H1 (cell line): ENCODE measurements around the gene SLC16A5. TPM values are rescaled to one million over a fixed set of nuclear protein-coding genes. Genes with fewer than 3 reads are reported as not detected.

Experiments
- CTCF ChIA-PET: fragments of 300-600 bp; sonication (Branson Sonifier 250); formaldehyde crosslinking; loops from one replicate; lab custom pipeline; 2021; ENCODE audit not compliant: partially characterized antibody; lab: Charles Lee
- POLR2A ChIA-PET: fragments of 300-600 bp; sonication (Branson Sonifier 250); formaldehyde crosslinking; loops from one replicate; lab custom pipeline; 2021; ENCODE audit warnings: inconsistent platforms; ENCODE audit not compliant: partially characterized antibody; lab: Charles Lee
- DNase-seq, 2 experiments: peaks; one replicate each; pipeline versions ENCODE4 v3.0.0 to v3.0.0-alpha.2; 2010 to 2022; ENCODE audit warnings: low spot score in 2 of 2, low read depth in 1 of 2, mixed read lengths in 1 of 2
- FAIRE-seq: peaks from 2 replicates; lab custom pipeline; 2011; peaks lifted over from hg19 to GRCh38; lab: Jason Lieb, UNC
- H2AFZ ChIP-seq: 2 replicates; pipeline ENCODE4 v1.8.1; 2012; ENCODE audit warnings: low read length, inconsistent platforms
- H2AK5ac ChIP-seq: 2 replicates; pipeline ENCODE4 v1.6.1; 2013; ENCODE audit warnings: low read depth, low read length
- H2BK120ac ChIP-seq: replicated peaks from 2 replicates; pipeline ENCODE3; 2013; ENCODE audit warnings: low read depth, low read length, inconsistent platforms
- H2BK12ac ChIP-seq: 2 replicates; pipeline ENCODE4 v1.6.1; 2013; ENCODE audit warnings: low read depth, low read length
- H2BK15ac ChIP-seq: 2 replicates; pipeline ENCODE4 v1.6.1; 2013; ENCODE audit warnings: low read length
- H2BK20ac ChIP-seq: 2 replicates; pipeline ENCODE4 v1.6.1; 2013; ENCODE audit warnings: low read length
- H2BK5ac ChIP-seq: 2 replicates; pipeline ENCODE4 v1.6.1; 2013; ENCODE audit warnings: low read depth, low read length
- H3K14ac ChIP-seq: 2 replicates; pipeline ENCODE4 v1.6.1; 2013; ENCODE audit warnings: inconsistent platforms; ENCODE audit not compliant: insufficient read length
- H3K18ac ChIP-seq: 2 replicates; pipeline ENCODE4 v1.6.1; 2013; ENCODE audit warnings: low read length; ENCODE audit errors: extremely low read depth
- H3K23ac ChIP-seq: 2 replicates; pipeline ENCODE4 v1.6.1; 2013; ENCODE audit warnings: inconsistent platforms; ENCODE audit not compliant: insufficient read length
- H3K23me2 ChIP-seq: 2 replicates; pipeline ENCODE4 v1.6.1; 2013; ENCODE audit warnings: low read depth, low read length
- H3K27ac ChIP-seq: 2 replicates; pipeline ENCODE4 v1.6.1; 2011; ENCODE audit warnings: low read depth, low read length, inconsistent platforms
- H3K27me3 ChIP-seq, 4 experiments: replicated peaks in 1 of 4; 1 replicate in 1 of 4; 2 replicates in 3 of 4; pipeline versions ENCODE4 v1.6.1 to v1.8.1; 2011 to 2013; ENCODE audit warnings: low read length in 3 of 4, mild to moderate bottlenecking in 3 of 4, inconsistent platforms in 2 of 4, mixed read lengths in 2 of 4, moderate library complexity in 1 of 4; ENCODE audit not compliant: control insufficient read depth in 3 of 4, insufficient read depth in 3 of 4; ENCODE audit errors: extremely low read depth in 1 of 4
- H3K36me3 ChIP-seq, 4 experiments: 2 replicates each; pipeline versions ENCODE4 v1.6.1 to v1.8.1; 2011 to 2013; ENCODE audit warnings: mild to moderate bottlenecking in 4 of 4, low read length in 3 of 4, moderate library complexity in 2 of 4, control low read depth in 1 of 4, inconsistent platforms in 1 of 4; ENCODE audit not compliant: insufficient read depth in 4 of 4, control insufficient read depth in 2 of 4
- H3K4ac ChIP-seq: replicated peaks from 2 replicates; pipeline ENCODE3; 2013; ENCODE audit warnings: low read length, low read depth, mixed read lengths, inconsistent platforms; ENCODE audit not compliant: insufficient read length
- H3K4me1 ChIP-seq, 4 experiments: replicated peaks in 1 of 4; 1 replicate in 1 of 4; 2 replicates in 3 of 4; pipeline versions ENCODE4 v1.6.1 to v1.8.1; 2011 to 2013; ENCODE audit warnings: low read length in 3 of 4, inconsistent platforms in 2 of 4, mixed read lengths in 1 of 4; ENCODE audit not compliant: insufficient read depth in 4 of 4, control insufficient read depth in 3 of 4
- H3K4me2 ChIP-seq, 2 experiments: 2 replicates each; pipeline versions ENCODE4 v1.6.1 to v1.8.1; 2011 to 2013; ENCODE audit warnings: low read depth in 2 of 2, low read length in 2 of 2, control low read depth in 1 of 2, inconsistent platforms in 1 of 2, mild to moderate bottlenecking in 1 of 2; ENCODE audit not compliant: insufficient read depth in 1 of 2
- H3K4me3 ChIP-seq, 4 experiments: fragments of 200-600, 300-600 bp in 1 of 4; sonication (generic), shearing (Covaris generic), sonication (Bioruptor Twin) in 1 of 4; 2 replicates each; pipeline versions ENCODE4 v1.5.1 to v1.8.1; 2011 to 2016; ENCODE audit warnings: low read length in 4 of 4, low read depth in 3 of 4, control low read depth in 2 of 4, inconsistent platforms in 2 of 4, mild to moderate bottlenecking in 2 of 4, mixed read lengths in 1 of 4, moderate library complexity in 1 of 4; ENCODE audit not compliant: insufficient read depth in 2 of 4; ENCODE audit errors: extremely low read depth in 1 of 4
- H3K56ac ChIP-seq: replicated peaks from 2 replicates; pipeline ENCODE3; 2013; ENCODE audit warnings: low read depth, mild to moderate bottlenecking, mixed read lengths, low read length, inconsistent platforms; ENCODE audit not compliant: insufficient read length
- H3K79me1 ChIP-seq: 2 replicates; pipeline ENCODE4 v1.6.1; 2013; ENCODE audit warnings: low read depth, low read length, control low read depth
- H3K79me2 ChIP-seq, 2 experiments: 2 replicates each; pipeline versions ENCODE4 v1.6.1 to v1.8.1; 2012 to 2013; ENCODE audit warnings: low read length in 2 of 2, mild to moderate bottlenecking in 2 of 2, inconsistent platforms in 1 of 2; ENCODE audit not compliant: insufficient read depth in 2 of 2, control insufficient read depth in 1 of 2
- H3K9ac ChIP-seq, 4 experiments: replicated peaks in 1 of 4; 1 replicate in 1 of 4; 2 replicates in 3 of 4; pipeline versions ENCODE4 v1.6.1 to v1.8.1; 2011 to 2013; ENCODE audit warnings: low read depth in 3 of 4, low read length in 3 of 4, control low read depth in 2 of 4, mild to moderate bottlenecking in 2 of 4, moderate library complexity in 2 of 4, inconsistent platforms in 1 of 4; ENCODE audit errors: extremely low read depth in 1 of 4
- H3K9me3 ChIP-seq, 2 experiments: 2 replicates each; pipeline versions ENCODE4 v1.6.1 to v1.8.1; 2012 to 2013; ENCODE audit warnings: mild to moderate bottlenecking in 2 of 2, moderate library complexity in 2 of 2, control low read depth in 1 of 2, inconsistent platforms in 1 of 2, low read depth in 1 of 2, low read length in 1 of 2, mixed read lengths in 1 of 2; ENCODE audit not compliant: insufficient read depth in 2 of 2
- H4K20me1 ChIP-seq, 2 experiments: replicated peaks in 1 of 2; 2 replicates each; pipeline versions ENCODE3 to v1.8.1; 2011 to 2013; ENCODE audit warnings: inconsistent platforms in 2 of 2, low read length in 2 of 2, mild to moderate bottlenecking in 1 of 2; ENCODE audit not compliant: insufficient read depth in 2 of 2, control insufficient read depth in 1 of 2
- H4K5ac ChIP-seq: 2 replicates; pipeline ENCODE4 v1.6.1; 2013; ENCODE audit warnings: low read length, low read depth, mixed read lengths, inconsistent platforms; ENCODE audit not compliant: insufficient read length
- H4K8ac ChIP-seq: 2 replicates; pipeline ENCODE4 v1.8.0; 2013; ENCODE audit warnings: mild to moderate bottlenecking, moderate library complexity, low read length, inconsistent platforms; ENCODE audit not compliant: insufficient read depth; ENCODE audit errors: extremely low read depth
- H4K91ac ChIP-seq: replicated peaks from 2 replicates; pipeline ENCODE3; 2013; ENCODE audit warnings: low read length, mixed read lengths, inconsistent platforms; ENCODE audit not compliant: insufficient read length
- KDM4A ChIP-seq: IDR thresholded peaks from one replicate; pipeline ENCODE4 v1.7.1; 2012; ENCODE audit warnings: low read depth, mild to moderate bottlenecking, moderate library complexity, low read length, inconsistent platforms; ENCODE audit not compliant: severe bottlenecking
- PHF8 ChIP-seq: fragments of 200-600 bp; sonication (generic); conservative IDR thresholded peaks from 2 replicates; pipeline ENCODE4 v1.7.1; 2012; ENCODE audit warnings: low read depth, mild to moderate bottlenecking, inconsistent platforms, low read length, moderate library complexity
- RNF2 ChIP-seq: fragments of 200-900, 300-1000 bp; sonication (generic); IDR thresholded peaks from 2 replicates; pipeline ENCODE4 v1.7.1; 2016; ENCODE audit warnings: borderline replicate concordance, low read depth, mild to moderate bottlenecking, antibody characterized with exemption, low read length; ENCODE audit not compliant: poor library complexity, severe bottlenecking; ENCODE audit errors: missing control alignments
- WGBS, 2 experiments: shearing (Covaris generic) in 1 of 2; methylation state at CpG; one replicate each; pipeline versions ENCODE4 v1.1.6 to v1.1.7; 2013 to 2015; ENCODE audit warnings: low lambda C conversion rate in 2 of 2, mixed read lengths in 2 of 2, inconsistent platforms in 1 of 2, low coverage in 1 of 2, missing lambda C conversion rate in 1 of 2; ENCODE audit not compliant: insufficient replicate concordance in 2 of 2, insufficient coverage in 1 of 2, insufficient read length in 1 of 2; ENCODE audit errors: extremely low coverage in 1 of 2, missing lambda C conversion rate in 1 of 2; 5-methylcytosine and 5-hydroxymethylcytosine counted together
- polyA plus RNA-seq, 7 experiments: library from polyadenylated mRNA; depleted of rRNA in 3 of 7; stranded (reverse) in 5 of 7; unstranded in 2 of 7; fragments of >200 nt in 5 of 7; fragments of 200-250 nt in 2 of 7; gene quantifications; 1 replicate in 5 of 7; 2 replicates in 1 of 7; 4 replicates in 1 of 7; pipeline versions ENCODE4 v1.2.1 to v1.2.3, GENCODE V29; 2011 to 2013; ENCODE audit warnings: missing spikeins in 2 of 7, mixed read lengths in 2 of 7
- total RNA-seq: library from RNA; stranded (reverse); fragmentation: NEBNext Ultra II Directional; extraction: Animal tissue kit (Norgen Biotek cat#: 25700); gene quantifications from 2 replicates; pipeline ENCODE4 v1.2.1, GENCODE V29; 2021

Gene SLC16A5
- total and polyA plus RNA-seq, 2 of the 8 experiments (the other 6 are each of a cell fraction or from before 2014, with no cell fraction given), result 17.1 to 34.7 TPM

DNA sequence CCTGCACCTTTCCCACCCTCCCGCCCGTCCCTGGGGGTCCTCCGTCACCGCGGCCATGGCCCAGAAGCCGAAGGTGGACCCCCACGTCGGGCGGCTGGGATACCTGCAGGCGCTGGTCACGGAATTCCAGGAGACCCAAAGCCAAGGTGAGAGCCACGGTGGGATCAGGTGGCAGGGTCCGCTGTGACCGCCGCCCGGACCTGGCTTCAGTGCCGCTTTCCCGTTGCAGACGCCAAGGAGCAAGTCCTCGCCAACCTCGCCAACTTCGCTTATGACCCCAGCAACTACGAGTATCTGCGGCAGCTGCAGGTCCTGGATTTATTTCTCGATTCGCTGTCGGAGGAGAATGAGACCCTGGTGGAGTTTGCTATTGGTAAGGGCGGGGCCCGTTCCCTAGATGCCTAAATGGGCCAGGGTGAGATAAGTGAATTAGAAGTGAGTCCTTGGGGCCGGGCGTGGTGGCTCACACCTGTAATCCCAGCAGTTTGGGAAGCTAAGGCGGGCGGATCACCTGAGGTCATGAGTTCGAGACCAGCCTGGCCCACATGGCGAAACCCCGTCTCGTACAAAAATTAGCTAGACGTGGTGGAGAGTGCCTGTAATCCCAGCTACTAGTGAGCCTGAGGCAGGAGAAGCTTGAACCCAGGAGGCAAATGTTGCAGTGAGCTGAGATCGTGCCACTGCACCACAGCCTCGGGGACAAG is 22.6 kb downstream of the SLC16A5 start:
- Histone ChIP-seq H3K23me2 (peaks cover 12% of the 10 kb centered on the region; the same call in 1 of the 2 replicates), H3K79me1 (peaks cover 5% of the 10 kb centered on the region; the same call in 1 of the 2 replicates), H2BK5ac (no peak overlapping the region), H2BK12ac (no peak overlapping the region), H3K4me2 (peak overlapping the region; percentile 82 to 98), H3K9me3 (no peaks in the 10 kb centered on the region), H3K4me3 (peak overlapping the region; percentile 49 to 78 (median 75)), H3K4ac (no peak overlapping the region), H2BK15ac (no peak overlapping the region), H3K18ac (no peak overlapping the region), H2BK120ac (no peak overlapping the region), H2AFZ (peak overlapping the region; percentile 43; the same call in 1 of the 2 replicates), H4K5ac (peak overlapping the region; percentile 81)
- CTCF ChIA-PET, result interaction anchor here (0.6 to 9.6 kb wide), 13 partner anchors 9 to 330 kb away, joined by 3 to 239 read pairs (median 4); partner anchors contain the start of gene NT5C
- 33% methylated on average over 24 of the region's 40 CpGs; no CpG with 5 or more reads in 1 of the 2 experiments for WGBS, 2 experiments
- no peak for TF ChIP-seq RNF2
- TF ChIP-seq PHF8, result 0 out of 2 replicates have a peak, but pooled peaks have one; percentile 5
- TF ChIP-seq KDM4A, result peak; percentile 15
- TF ChIP-seq, all 59 proteins: peak for 2
- H4K8ac ChIP-seq, result peak overlapping the region; percentile 32; the same call in 1 of the 2 replicates
- H2BK20ac ChIP-seq, result no peak overlapping the region
- POLR2A ChIA-PET, result interaction anchor here (0.6 to 2.0 kb wide), 16 partner anchors 9 to 130 kb away, joined by 3 to 8 read pairs (median 4); partner anchors contain the start of genes JPT1 and SLC16A5
- FAIRE-seq (no peak), DNase-seq (peak in 1 of 2 experiments; percentile 77)
- no peak overlapping the region for H3K23ac ChIP-seq
- peaks cover 0 to 2% (median under 1%) of the 10 kb centered on the region in 4 experiments; a peak in 3 of 7 replicates for H3K4me1 ChIP-seq
- H3K56ac ChIP-seq, result peak overlapping the region; percentile 10
- no peaks in the 10 kb centered on the region for H3K27me3 ChIP-seq
- H4K91ac ChIP-seq, result peak overlapping the region; percentile 6
- peaks cover 0 to 3% of the 10 kb centered on the region in 2 experiments; a peak in 1 of 4 replicates for H3K79me2 ChIP-seq
- H4K20me1 ChIP-seq, result no peaks in the 10 kb centered on the region
- no peak overlapping the region; the same call in 1 of the 2 replicates for H3K27ac ChIP-seq
- no peak overlapping the region for H2AK5ac ChIP-seq
- no peak overlapping the region for H3K14ac ChIP-seq
- H3K36me3 ChIP-seq, result no peaks in the 10 kb centered on the region
- peak overlapping the region in 1 of 4 experiments; percentile 70; a peak in 1 of 7 replicates for H3K9ac ChIP-seq
